Stomach smooth muscle (tissue), 2 donors: ENCODE data around the gene SPEG.

Experiments
- H3K27ac ChIP-seq: one replicate; pipeline ENCODE4 v1.7.0; 2013; ENCODE audit warnings: mild to moderate bottlenecking, low read length, inconsistent platforms
- H3K27me3 ChIP-seq, 2 donors: one replicate each; pipeline ENCODE4 v1.7.0; 2013; ENCODE audit warnings: low read length in 2 of 2; ENCODE audit not compliant: insufficient read depth in 2 of 2, control insufficient read depth in 1 of 2
- H3K36me3 ChIP-seq, 2 donors: one replicate each; pipeline ENCODE4 v1.7.0; 2013; ENCODE audit warnings: low read length in 2 of 2; ENCODE audit not compliant: control insufficient read depth in 2 of 2, insufficient read depth in 2 of 2
- H3K4me1 ChIP-seq: one replicate; pipeline ENCODE4 v1.7.0; 2013; ENCODE audit warnings: low read length; ENCODE audit not compliant: control insufficient read depth, insufficient read depth
- H3K4me3 ChIP-seq, 2 donors: one replicate each; pipeline ENCODE4 v1.7.0; 2013; ENCODE audit warnings: low read length in 2 of 2
- H3K9ac ChIP-seq, 2 donors: one replicate each; pipeline ENCODE4 v1.7.0; 2013; ENCODE audit warnings: low read length in 2 of 2, mild to moderate bottlenecking in 1 of 2
- H3K9me3 ChIP-seq, 2 donors: one replicate each; pipeline ENCODE4 v1.7.0; 2013; ENCODE audit warnings: low read length in 2 of 2; ENCODE audit not compliant: control insufficient read depth in 2 of 2
- donor health status: healthy.
- donor health status: Pancreatic carcinoma.

Gene SPEG

DNA sequence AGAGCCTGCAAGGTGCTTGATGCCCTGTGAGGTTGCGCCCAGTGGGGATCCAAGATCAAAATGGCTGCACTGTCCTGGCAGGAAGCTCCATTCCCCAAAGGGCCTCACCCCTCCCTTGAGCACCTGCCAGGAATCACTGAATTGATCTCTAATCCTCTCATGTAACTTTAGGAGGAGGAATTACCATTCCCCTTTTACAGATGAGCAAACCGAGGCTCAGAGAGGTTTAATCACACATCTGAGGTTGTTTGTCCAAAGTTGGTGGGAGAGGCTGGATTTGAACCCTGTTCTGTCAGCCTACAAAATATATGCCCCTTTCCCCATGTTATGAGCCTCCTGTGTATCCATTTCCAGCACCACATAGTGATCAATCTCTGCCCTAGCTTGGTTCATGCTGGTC, 90.2 kb downstream of the SPEG start:
- H3K9ac ChIP-seq, result no peak overlapping the region
- H3K4me3 ChIP-seq, result no peak overlapping the region
- no peak overlapping the region for H3K27ac ChIP-seq
- H3K27me3 ChIP-seq, result peaks cover 8 to 17% of the 10 kb centered on the region in 2 donors
- no peaks in the 10 kb centered on the region for H3K9me3 ChIP-seq
- no peaks in the 10 kb centered on the region for H3K36me3 ChIP-seq
- peaks cover 30% of the 10 kb centered on the region for H3K4me1 ChIP-seq

DNA sequence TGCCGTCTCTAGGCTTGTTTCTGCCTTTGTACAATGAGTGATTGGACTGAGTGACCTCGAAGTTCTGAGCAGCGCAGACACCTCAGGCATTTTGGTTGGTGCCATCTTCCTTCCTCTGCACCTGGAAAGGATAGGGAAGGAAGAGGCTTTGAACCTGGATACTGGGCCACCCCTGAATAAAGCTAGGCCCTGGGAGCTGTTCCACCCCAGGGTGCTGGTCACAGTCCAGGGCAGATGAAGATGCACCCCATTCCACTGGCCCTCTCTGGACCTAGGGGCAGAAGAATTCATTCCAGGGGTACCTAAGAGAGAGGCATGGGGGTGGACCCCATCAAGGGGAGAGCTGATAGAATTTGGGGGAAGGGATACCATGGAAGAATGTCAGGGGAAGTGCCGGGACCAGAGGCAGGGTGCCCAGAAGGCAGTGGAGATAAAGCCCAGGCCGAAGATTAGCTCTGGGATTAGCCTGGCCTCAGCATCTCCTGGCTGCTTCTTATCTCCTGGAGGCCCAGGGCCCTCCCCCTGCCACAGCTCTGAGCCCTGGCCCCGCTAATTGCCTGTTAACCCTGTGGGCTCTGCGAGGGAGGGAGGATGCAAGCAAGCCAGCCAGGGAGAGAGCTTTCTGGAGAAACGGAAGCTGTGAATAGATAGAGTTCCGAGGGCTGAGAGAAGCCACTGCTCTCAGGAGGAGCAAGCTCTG, 91.0 kb downstream of the SPEG start:
- peaks cover 8 to 17% of the 10 kb centered on the region in 2 donors for H3K27me3 ChIP-seq
- H3K4me3 ChIP-seq, result no peak overlapping the region
- H3K9me3 ChIP-seq, result no peaks in the 10 kb centered on the region
- H3K9ac ChIP-seq, result no peak overlapping the region
- no peak overlapping the region for H3K27ac ChIP-seq
- no peaks in the 10 kb centered on the region for H3K36me3 ChIP-seq
- H3K4me1 ChIP-seq, result peaks cover 35% of the 10 kb centered on the region

DNA sequence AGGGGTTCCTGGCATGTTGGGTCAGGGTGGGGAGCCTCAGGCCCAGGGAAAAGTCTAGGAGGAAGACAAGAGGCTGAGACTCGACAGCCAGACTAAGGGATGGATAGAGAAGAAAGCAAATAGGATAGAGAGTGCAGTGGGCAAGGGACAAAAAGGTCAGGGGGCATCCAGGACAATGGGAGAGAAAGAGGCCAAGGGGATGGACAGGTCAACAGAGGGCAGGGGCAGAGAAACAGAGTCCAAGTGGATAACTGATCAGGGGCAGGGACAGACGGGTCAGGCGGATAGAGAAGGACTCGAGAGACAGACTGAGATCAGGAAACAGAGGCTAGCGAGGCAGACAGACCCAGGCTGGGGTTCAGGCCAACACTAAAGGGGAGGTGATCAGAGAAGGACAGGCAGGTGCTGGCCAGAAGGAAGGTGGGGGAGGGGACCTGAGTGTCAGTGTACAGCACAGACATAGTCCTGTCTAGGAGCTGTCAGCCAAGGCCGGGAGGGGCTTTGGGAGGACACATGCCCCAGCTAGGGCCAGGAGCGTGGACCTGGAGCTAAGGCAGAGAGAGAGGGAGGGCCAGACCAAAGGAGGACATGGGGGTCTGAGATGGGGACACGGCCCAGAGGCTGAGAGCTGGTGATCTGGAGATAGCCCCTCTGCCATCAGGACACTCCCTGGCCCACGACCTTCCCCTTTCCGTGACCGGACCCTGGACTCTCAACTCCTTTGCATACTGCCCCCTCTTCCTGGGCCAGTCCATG, 91.9 kb downstream of the SPEG start:
- H3K4me1 ChIP-seq, result peaks cover 33% of the 10 kb centered on the region
- H3K36me3 ChIP-seq, result no peaks in the 10 kb centered on the region
- no peak overlapping the region for H3K27ac ChIP-seq
- H3K9ac ChIP-seq, result no peak overlapping the region
- no peaks in the 10 kb centered on the region for H3K9me3 ChIP-seq
- H3K4me3 ChIP-seq, result no peak overlapping the region
- peaks cover 8 to 17% of the 10 kb centered on the region in 2 donors for H3K27me3 ChIP-seq

DNA sequence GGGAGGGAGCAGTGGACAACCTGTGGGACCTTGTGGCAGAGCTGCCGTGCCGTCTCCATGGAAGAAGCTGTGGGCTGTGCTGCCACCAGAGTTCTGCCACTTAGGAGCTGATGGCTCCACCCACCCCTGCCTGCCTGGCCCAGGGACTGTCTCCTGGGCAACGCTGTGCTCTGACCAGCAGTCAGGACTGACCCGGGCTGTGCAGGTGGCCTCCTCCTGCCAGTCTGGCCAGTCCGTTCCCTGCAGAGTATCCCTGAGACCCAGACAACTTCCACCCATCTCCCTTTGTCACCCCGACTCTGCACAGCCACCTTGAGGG, 92.4 kb downstream of the SPEG start:
- Histone ChIP-seq H3K27me3 (peaks cover 6 to 17% of the 10 kb centered on the region in 2 donors), H3K9me3 (no peaks in the 10 kb centered on the region), H3K4me1 (peaks cover 29% of the 10 kb centered on the region), H3K9ac (no peak overlapping the region), H3K36me3 (no peaks in the 10 kb centered on the region), H3K4me3 (no peak overlapping the region), H3K27ac (no peak overlapping the region)

DNA sequence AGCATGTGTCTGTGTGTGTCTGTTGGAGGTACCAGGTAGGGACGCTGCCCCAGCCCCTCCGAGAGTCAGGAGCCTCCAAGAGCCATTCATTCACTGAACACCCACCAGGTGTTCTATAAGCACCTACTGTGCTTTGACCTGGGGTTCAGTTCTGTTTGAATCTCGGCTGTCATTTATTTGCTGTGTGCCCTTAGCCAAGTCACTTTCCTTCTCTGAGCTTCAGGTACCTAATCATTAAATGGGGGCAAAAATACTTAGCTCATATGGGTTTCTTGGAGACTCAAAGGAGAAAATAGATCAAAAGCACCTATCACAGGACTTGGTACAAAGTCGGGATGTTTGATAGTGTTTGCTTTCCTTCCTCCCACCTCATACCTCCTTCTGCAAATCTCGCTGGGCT, 92.8 kb downstream of the SPEG start:
- Histone ChIP-seq H3K9ac (no peak overlapping the region), H3K36me3 (no peaks in the 10 kb centered on the region), H3K9me3 (no peaks in the 10 kb centered on the region), H3K4me3 (no peak overlapping the region), H3K4me1 (peaks cover 25% of the 10 kb centered on the region), H3K27ac (no peak overlapping the region), H3K27me3 (peaks cover 5 to 17% of the 10 kb centered on the region in 2 donors)

DNA sequence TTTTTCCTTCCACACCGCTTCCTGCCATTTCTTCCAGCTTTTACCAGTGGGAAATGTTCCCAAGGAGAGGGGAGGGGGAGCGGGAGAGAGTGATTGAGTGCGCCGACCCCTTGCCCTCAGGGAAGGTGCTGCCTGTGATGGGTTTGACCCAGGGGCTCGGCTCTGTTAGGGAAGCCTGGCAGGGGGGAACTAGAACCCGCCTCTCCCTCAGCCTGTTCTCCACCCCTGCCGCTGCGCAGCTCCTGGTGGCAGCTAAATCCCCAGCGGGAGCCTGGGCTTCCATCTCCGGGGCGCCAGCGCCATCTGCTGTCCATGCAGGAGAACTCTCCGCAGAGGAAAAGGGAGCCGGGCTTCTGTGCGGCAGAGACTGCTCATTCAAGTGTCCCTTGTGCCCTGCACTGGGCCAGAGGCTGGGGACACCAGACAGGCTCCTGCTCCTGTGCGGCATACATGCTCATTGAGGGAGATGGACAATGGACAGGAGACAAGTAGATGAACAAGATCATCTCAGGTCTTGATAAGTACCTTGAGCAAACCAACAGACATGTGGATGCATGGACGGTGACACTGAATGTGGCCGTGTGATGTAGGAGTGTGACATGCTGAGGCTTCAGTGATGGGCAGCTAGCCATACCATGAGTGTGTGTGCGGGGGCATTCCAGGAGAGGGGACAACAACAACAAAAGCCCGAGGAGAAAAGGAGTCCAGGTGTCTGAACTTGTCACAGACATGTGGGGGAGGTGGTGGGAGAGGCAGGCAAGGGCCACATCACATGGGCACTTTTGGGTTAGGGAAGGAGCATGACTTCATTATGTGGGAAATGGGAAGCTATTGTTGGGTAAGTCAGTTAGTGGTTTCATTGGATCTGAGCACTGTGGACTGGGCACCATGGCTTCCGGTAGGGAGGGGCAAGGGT, 95.7 kb downstream of the SPEG start:
- peaks cover 5 to 11% of the 10 kb centered on the region in 2 donors for H3K27me3 ChIP-seq
- H3K4me1 ChIP-seq, result peaks cover 14% of the 10 kb centered on the region
- H3K9ac ChIP-seq, result peak overlapping the region in 1 of 2 donors; percentile 64
- peak overlapping the region in 1 of 2 donors; percentile 68 for H3K4me3 ChIP-seq
- H3K27ac ChIP-seq, result no peak overlapping the region
- no peaks in the 10 kb centered on the region for H3K9me3 ChIP-seq
- H3K36me3 ChIP-seq, result no peaks in the 10 kb centered on the region

DNA sequence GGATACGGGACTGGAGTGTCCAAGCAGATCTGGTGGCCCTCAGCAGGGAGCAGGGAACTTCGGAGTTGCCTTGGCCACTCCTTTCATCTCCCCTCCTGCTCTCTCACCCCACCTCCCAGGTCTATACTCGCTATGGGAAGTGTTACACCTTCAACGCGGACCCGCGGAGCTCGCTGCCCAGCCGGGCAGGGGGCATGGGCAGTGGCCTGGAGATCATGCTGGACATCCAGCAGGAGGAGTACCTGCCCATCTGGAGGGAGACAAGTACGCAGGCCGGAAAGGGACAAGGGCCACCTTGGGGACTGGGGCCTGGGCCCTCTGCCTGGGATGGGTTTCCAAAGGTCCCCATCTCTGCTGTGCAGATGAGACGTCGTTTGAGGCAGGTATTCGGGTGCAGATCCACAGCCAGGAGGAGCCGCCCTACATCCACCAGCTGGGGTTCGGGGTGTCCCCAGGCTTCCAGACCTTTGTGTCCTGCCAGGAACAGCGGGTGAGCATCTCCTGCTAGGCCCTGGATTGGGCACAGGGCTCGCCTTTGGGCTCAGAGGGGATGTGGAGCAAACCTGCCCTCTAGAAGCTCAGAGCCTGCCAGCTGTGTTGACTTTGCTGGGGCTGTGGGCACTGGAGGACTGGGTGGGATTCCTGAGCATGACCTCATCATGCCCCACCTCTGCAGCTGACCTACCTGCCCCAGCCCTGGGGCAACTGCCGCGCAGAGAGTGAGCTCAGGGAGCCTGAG, 97.2 kb downstream of the SPEG start:
- H3K9me3 ChIP-seq, result no peaks in the 10 kb centered on the region
- peaks cover 5 to 11% of the 10 kb centered on the region in 2 donors for H3K27me3 ChIP-seq

DNA sequence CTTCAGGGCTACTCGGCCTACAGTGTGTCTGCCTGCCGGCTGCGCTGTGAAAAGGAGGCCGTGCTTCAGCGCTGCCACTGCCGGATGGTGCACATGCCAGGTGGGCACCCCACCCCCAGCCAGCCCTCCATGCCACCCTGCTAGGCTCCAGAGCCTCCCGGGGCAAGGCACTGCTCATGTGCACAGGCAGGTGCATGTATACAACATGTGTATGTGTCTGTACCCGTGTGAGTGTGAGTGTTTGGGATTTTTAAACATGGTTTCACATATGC, 97.7 kb downstream of the SPEG start:
- H3K4me3 ChIP-seq, result no peak overlapping the region
- H3K4me1 ChIP-seq, result peaks cover 9% of the 10 kb centered on the region
- H3K36me3 ChIP-seq, result no peaks in the 10 kb centered on the region
- H3K27ac ChIP-seq, result no peak overlapping the region
- H3K27me3 ChIP-seq, result peaks cover 5 to 8% of the 10 kb centered on the region in 2 donors
- H3K9ac ChIP-seq, result no peak overlapping the region
- no peaks in the 10 kb centered on the region for H3K9me3 ChIP-seq

More for the DNA sequence above, 97.2 kb downstream of the SPEG start:
- H3K4me1 ChIP-seq, result peaks cover 13% of the 10 kb centered on the region
- H3K27ac ChIP-seq, result no peak overlapping the region
- H3K9ac ChIP-seq, result no peak overlapping the region
- H3K36me3 ChIP-seq, result no peaks in the 10 kb centered on the region
- no peak overlapping the region for H3K4me3 ChIP-seq

DNA sequence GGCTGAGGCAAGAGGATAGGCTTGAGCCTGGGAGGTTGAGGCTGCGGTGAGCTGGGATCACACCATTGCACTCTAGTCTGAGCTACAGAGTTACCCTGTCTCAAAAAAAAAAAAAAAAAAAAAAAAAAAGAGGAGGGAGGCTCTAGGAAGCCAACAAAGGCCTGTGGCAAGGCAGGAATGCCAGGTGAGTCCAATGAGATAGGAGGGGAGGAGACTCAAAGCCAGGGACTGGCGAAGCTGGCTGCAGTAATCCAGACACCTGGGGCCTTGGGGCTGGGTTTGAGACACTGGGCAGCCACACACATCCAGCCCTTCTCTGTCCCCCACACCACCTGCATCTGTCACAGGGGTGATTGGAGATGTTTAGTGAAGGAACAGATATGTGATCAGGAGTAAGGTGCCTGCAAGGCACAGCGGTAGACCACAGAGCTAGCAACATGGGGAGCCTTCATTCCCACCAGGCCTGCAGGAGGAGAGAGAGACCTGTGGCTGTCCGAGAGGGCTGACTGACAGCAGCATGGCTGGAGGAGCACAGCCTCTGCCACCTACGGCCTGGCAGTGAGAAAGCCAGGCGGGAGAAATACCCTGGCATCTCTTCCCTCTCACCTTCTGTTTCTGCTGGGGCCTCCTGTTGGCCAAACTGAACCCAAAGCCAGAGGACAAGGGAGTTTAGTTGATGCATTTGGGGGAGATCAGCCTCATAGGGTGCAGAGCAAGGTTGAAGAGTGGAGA, 99.5 kb downstream of the SPEG start:
- H3K9me3 ChIP-seq, result no peaks in the 10 kb centered on the region
- H3K27ac ChIP-seq, result no peak overlapping the region
- H3K4me1 ChIP-seq, result peaks cover 22% of the 10 kb centered on the region
- H3K9ac ChIP-seq, result no peak overlapping the region
- no peaks in the 10 kb centered on the region for H3K36me3 ChIP-seq
- peaks cover 3 to 5% of the 10 kb centered on the region in 2 donors for H3K27me3 ChIP-seq
- H3K4me3 ChIP-seq, result no peak overlapping the region

DNA sequence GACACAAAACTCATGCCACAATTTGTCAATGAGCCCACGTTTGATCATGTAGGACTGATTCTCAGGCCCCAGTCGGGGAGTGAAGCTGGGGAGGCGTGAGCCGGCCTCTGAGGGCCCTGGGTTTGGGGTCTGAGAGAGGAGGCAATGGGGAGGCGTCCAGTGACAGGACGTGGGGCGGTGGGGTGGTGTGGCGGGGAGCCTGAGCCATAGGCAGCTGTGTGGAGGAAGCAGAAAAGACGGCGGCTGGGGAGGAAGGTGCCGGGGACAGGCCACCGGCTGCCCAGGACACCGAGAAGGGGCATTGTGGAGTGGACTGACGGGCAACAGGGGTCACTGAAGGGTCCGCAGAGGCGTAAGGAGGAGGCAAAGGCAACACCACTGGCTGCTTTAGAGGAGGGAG, 101.8 kb downstream of the SPEG start:
- Histone ChIP-seq H3K27ac (no peak overlapping the region), H3K9ac (no peak overlapping the region), H3K4me1 (peaks cover 18% of the 10 kb centered on the region), H3K27me3 (no peaks in the 10 kb centered on the region), H3K9me3 (no peaks in the 10 kb centered on the region), H3K36me3 (peaks cover 10 to 12% of the 10 kb centered on the region in 2 donors), H3K4me3 (no peak overlapping the region)
